NCI-H2196 treated with DMSO at 0.1 percent for 48 hours (cell line): ENCODE data around the gene ARHGAP33.

Experiments used
- DNase-seq: peaks from one replicate; lab custom pipeline; 2025; ENCODE audit not compliant: unreplicated experiment; lab: John Stamatoyannopoulos, UW

Gene ARHGAP33

GRCh38 chr19:35775298-35776101 lies at the start of gene ARHGAP33:
Gene ARHGAP33 (plus strand): TSS chr19:35775564. CDS start chr19:35775659, 95 bp downstream.
- peak; percentile 98 for DNase-seq

- DNase-seq, result no peak
Observed at GRCh38 chr19:35727053-35727955, 48.1 kb upstream of the ARHGAP33 start.

- DNase-seq, result no peak
Observed at GRCh38 chr19:35727956-35728706, 47.2 kb upstream of the ARHGAP33 start.

- no peak for DNase-seq
Observed at GRCh38 chr19:35729021-35729420, 46.3 kb upstream of the ARHGAP33 start.

GRCh38 chr19:35729763-35730162 lies 45.6 kb upstream of the ARHGAP33 start:
- no peak for DNase-seq

GRCh38 chr19:35730326-35730725 lies 45.0 kb upstream of the ARHGAP33 start:
- no peak for DNase-seq

- no peak for DNase-seq
Observed at GRCh38 chr19:35731353-35731752, 44.0 kb upstream of the ARHGAP33 start.

- DNase-seq, result no peak
Observed at GRCh38 chr19:35731779-35732405, 43.5 kb upstream of the ARHGAP33 start.

- no peak for DNase-seq
Observed at GRCh38 chr19:35732540-35733179, 42.7 kb upstream of the ARHGAP33 start.

- DNase-seq, result no peak
Observed at GRCh38 chr19:35733180-35734125, 41.9 kb upstream of the ARHGAP33 start.

GRCh38 chr19:35734273-35734672 lies 41.1 kb upstream of the ARHGAP33 start:
- no peak for DNase-seq

GRCh38 chr19:35734889-35735288 lies 40.5 kb upstream of the ARHGAP33 start:
- no peak for DNase-seq

- DNase-seq, result no peak
Observed at GRCh38 chr19:35736913-35737886, 38.2 kb upstream of the ARHGAP33 start.

GRCh38 chr19:35738021-35738886 lies 37.1 kb upstream of the ARHGAP33 start:
- no peak for DNase-seq

GRCh38 chr19:35738887-35739229 lies 36.5 kb upstream of the ARHGAP33 start:
- no peak for DNase-seq

GRCh38 chr19:35739275-35740107 lies 35.9 kb upstream of the ARHGAP33 start:
- no peak for DNase-seq
